Natural killer cell treated with Interleukin-12 subunit alpha and Interleukin-12 subunit beta and Interleukin-15 and Interleukin-18, amount 100 ng/mL, for 72 hours (primary cell): ENCODE results near the gene MAP4K2. TPM values are rescaled to one million over a fixed set of nuclear protein-coding genes. Genes with fewer than 3 reads are reported as not detected.

Experiments used
- ATAC-seq, 2 donors: fragments of 150-1000 bp; cut with Tn5 transposase in 1 of 2; sonication (Bioruptor Pico), chemical (Tn5 transposase) in 1 of 2; 2 replicates each; pipeline ENCODE4 v1.10.0; 2021
- DNase-seq: peaks from one replicate; pipeline ENCODE4 v3.0.0; 2022; ENCODE audit warnings: low spot score
- H3K27ac Mint-ChIP-seq, 2 donors: 1 replicate in 1 of 2; 2 replicates in 1 of 2; pipeline ENCODE4 v1.8.0; 2022; ENCODE audit warnings: mixed read lengths in 2 of 2, mild to moderate bottlenecking in 1 of 2, moderate library complexity in 1 of 2
- H3K27me3 Mint-ChIP-seq, 2 donors: 1 replicate in 1 of 2; 2 replicates in 1 of 2; pipeline ENCODE4 v1.8.0; 2022; ENCODE audit warnings: mixed read lengths in 2 of 2
- H3K36me3 Mint-ChIP-seq: one replicate; pipeline ENCODE4 v1.8.0; 2022; ENCODE audit warnings: mixed read lengths
- H3K4me1 Mint-ChIP-seq, 2 donors: 1 replicate in 1 of 2; 2 replicates in 1 of 2; pipeline ENCODE4 v1.8.0; 2022; ENCODE audit warnings: low read depth in 2 of 2, mixed read lengths in 2 of 2, mild to moderate bottlenecking in 1 of 2
- H3K4me3 Mint-ChIP-seq: one replicate; pipeline ENCODE4 v1.8.0; 2022; ENCODE audit warnings: mixed read lengths
- H3K9me3 Mint-ChIP-seq: 2 replicates; pipeline ENCODE4 v1.8.0; 2022; ENCODE audit warnings: mixed read lengths
- total RNA-seq, 2 donors: library from RNA; stranded (reverse); gene quantifications; one replicate each; pipeline ENCODE4 v1.2.3, GENCODE V29; 2022

MAP4K2 gene
- total RNA-seq, 2 donors from 2014 or later = 17.6 to 47.1 TPM

DNA sequence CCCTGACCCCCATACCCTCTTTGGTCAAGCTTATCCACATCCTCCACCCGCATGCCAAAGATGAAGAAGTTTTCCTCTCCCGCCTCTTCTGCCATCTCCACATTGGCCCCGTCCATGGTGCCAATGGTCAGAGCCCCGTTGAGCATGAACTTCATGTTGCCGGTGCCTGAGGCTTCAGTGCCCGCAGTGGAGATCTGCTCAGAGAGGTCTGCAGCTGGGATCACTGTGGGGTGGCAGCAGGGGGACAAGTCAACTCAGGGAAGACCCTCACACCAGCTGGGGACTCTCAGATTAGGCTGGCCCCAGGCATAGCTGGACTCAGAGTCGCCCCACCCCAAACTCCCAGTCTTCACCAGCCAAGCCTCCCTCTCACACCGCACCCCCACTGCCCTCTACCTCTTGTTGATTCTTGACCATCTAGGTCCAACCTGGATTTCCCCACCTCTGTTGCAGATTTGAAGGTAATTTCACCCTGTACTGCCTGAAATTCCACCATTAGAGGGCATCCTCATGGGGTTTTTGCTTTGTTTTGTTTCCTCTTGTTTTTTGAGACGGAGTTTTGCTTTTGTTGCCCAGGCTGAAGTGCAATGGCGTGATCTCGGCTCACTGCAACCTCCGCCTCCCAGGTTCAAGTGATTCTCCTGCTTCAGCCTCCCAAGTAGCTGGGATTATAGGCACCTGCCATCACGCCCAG, 52.5 kb downstream of the MAP4K2 start:
- Mint-ChIP-seq H3K27me3 (no peaks in the 10 kb centered on the region), H3K4me3 (no peak overlapping the region), H3K36me3 (no peaks in the 10 kb centered on the region), H3K27ac (peak overlapping the region in 1 of 2 donors; percentile 4), H3K9me3 (no peaks in the 10 kb centered on the region), H3K4me1 (peaks cover 0 to 20% of the 10 kb centered on the region in 2 donors)
- no peak for DNase-seq
- ATAC-seq = no peak

DNA sequence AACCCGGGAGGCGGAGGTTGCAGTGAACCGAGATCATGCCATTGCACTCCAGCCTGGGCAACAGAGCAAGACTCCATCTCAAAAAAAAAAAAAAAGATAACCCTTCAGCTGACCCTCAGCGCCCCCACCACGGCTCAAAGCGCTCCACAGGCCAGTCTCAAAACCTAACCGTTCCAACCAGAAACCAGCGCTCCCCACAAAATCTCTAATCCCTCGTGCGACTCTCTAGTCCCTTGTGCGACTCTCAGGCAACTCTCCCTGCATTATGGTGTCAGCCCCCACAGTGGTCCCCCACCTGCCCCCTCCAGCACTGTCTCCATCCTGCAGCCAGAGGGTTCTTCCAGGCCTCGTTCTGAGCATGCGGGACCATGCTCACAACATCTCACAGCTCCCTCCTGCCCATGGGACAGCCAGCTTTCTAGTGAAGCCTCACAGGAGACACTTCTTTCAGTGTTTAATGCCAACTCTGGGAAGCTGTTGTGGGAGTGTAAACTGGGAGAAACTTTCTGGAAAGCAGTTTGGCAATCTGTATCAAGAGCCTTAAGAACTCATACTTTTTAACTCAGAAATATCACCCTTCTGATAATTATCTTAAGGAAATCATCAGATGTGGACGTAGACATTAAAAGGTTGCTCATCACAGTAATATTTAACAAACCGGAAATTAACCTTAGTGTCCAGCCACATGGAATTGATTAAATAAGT, 54.9 kb downstream of the MAP4K2 start:
- H3K27me3 Mint-ChIP-seq = no peaks in the 10 kb centered on the region

DNA sequence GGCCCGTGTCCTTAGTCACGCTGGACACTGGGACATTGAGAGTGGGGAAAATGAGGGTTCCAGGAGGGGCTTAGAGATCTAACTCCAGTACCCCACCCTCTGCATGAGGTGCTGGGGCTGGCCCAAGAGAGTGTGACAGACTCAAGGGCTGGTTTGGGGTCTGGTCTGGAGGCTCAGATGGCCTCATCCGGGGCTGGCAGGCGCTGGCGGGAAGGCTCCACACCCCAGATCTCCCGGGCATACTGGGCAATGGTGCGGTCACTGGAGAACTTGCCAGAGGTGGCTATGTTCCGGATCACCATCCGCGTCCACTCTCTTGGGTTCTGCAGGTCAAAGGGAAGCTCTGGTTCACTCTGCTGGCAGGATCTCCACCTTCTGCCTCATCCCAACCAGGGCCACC, 56.5 kb downstream of the MAP4K2 start:
- H3K4me3 Mint-ChIP-seq = no peak overlapping the region
- H3K9me3 Mint-ChIP-seq = no peaks in the 10 kb centered on the region
- no peak for ATAC-seq
- H3K27me3 Mint-ChIP-seq = no peaks in the 10 kb centered on the region
- no peak overlapping the region for H3K27ac Mint-ChIP-seq
- H3K4me1 Mint-ChIP-seq = peaks cover 14 to 28% of the 10 kb centered on the region in 2 donors
- no peak for DNase-seq
- no peaks in the 10 kb centered on the region for H3K36me3 Mint-ChIP-seq

More for the DNA sequence above, 54.9 kb downstream of the MAP4K2 start:
- Mint-ChIP-seq H3K36me3 (no peaks in the 10 kb centered on the region), H3K27ac (peak overlapping the region; percentile 14 to 50), H3K4me3 (no peak overlapping the region), H3K9me3 (no peaks in the 10 kb centered on the region), H3K4me1 (peaks cover 9 to 33% of the 10 kb centered on the region in 2 donors)
- DNase-seq = no peak
- ATAC-seq = no peak

DNA sequence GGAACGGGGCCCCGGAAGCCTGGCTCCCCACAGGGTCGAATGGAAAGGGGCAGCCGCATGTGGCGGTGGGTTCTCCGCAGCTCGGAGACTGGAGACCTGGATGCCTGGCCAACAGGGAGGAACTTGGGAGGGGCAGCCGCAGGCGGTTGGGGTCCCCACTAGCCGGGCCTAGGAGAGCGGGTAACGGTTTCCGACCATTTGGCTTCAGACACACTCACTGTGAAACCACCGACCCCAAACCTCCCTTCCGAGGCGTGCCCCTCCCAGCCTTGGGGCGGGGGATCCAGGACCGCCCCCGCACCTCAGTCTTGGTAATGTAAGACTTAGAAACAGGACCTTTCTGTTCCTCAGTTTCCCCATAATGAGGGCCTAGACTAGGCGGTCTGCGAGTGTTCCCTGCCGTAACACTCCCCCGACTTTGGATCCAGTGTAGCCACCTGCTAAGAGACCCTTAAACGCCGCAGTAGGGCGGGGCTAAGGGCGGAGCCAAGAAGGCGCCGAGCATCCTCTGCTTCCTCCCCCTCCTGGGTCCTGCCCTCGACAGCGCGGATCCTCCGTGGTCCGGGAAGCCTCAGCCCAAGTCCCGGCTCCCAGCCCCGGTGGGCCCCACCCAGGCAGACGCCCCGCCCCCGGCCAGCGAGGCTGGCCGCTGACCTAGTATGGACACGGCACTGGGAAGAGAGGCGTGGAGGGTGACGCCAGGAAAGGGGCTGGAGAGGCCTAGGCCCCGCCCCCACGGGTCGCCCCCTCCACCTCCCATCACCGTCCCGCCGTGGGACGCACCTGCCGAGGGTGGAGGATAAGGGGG, 57.3 kb downstream of the MAP4K2 start:
- DNase-seq (peak; percentile 80), ATAC-seq (peak; percentile 63 to 69)
- Mint-ChIP-seq H3K27me3 (no peaks in the 10 kb centered on the region), H3K9me3 (no peaks in the 10 kb centered on the region), H3K36me3 (no peaks in the 10 kb centered on the region), H3K4me1 (peaks cover 17 to 27% of the 10 kb centered on the region in 2 donors), H3K4me3 (peak overlapping the region; percentile 82), H3K27ac (peak overlapping the region; percentile 67 to 75)

- peak; percentile 2 to 34 for ATAC-seq
- Mint-ChIP-seq H3K4me3 (peak overlapping the region; percentile 82), H3K9me3 (no peaks in the 10 kb centered on the region), H3K4me1 (peaks cover 23 to 27% of the 10 kb centered on the region in 2 donors), H3K27me3 (no peaks in the 10 kb centered on the region), H3K36me3 (no peaks in the 10 kb centered on the region), H3K27ac (peak overlapping the region; percentile 67 to 75)
- no peak for DNase-seq
Measured at GRCh38 chr11:64745189-64745520, 57.9 kb downstream of the MAP4K2 start.

DNA sequence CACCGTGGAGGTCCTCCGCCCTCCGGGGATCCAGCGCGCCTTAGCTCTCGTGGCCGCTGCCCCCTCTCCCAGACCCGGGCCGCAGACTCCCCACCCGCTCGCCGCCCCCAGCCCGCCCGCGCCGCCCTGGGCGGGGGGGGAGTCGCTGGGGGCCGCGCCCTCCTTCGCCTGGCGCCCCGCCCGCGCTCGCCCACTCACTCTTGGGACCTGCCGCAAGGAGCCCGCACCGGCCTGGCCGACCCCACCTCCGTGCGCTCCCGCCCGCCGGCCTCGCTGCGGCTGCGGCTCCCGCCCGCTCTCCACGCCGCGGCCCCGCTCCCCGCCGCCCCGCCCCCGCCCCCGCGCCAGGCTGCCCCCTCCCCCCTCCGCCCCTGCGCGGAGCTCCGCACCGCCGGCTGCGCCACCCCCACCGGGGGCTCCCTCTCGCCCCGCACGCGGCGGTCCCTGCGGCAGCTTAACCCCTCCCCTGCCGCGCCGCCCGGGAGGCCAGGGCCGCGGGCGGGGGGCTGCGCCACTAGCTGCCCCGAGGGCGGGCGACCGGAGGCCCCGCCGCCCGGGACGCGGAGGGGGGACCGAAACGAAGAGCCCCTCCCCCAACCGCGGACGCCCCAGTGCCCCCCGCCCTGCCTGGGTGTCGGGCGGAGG, 58.3 kb downstream of the MAP4K2 start:
- Mint-ChIP-seq H3K27ac (peak overlapping the region; percentile 86 to 89), H3K9me3 (no peaks in the 10 kb centered on the region), H3K36me3 (no peaks in the 10 kb centered on the region), H3K27me3 (no peaks in the 10 kb centered on the region), H3K4me3 (peak overlapping the region; percentile 95), H3K4me1 (peaks cover 24 to 28% of the 10 kb centered on the region in 2 donors)
- ATAC-seq (peak; percentile 1), DNase-seq (no peak)

- ATAC-seq (peak; percentile 58 to 62), DNase-seq (peak; percentile 78)
- peak within 1 kb of the TSS; percentile 86 to 89 for H3K27ac Mint-ChIP-seq
Measured at GRCh38 chr11:64743591-64744543, 59.1 kb downstream of the MAP4K2 start, which contains the start of gene RASGRP2. RASGRP2 (minus strand) TSS chr11:64744142; CDS start chr11:64742866, 1,276 bp downstream.

DNA sequence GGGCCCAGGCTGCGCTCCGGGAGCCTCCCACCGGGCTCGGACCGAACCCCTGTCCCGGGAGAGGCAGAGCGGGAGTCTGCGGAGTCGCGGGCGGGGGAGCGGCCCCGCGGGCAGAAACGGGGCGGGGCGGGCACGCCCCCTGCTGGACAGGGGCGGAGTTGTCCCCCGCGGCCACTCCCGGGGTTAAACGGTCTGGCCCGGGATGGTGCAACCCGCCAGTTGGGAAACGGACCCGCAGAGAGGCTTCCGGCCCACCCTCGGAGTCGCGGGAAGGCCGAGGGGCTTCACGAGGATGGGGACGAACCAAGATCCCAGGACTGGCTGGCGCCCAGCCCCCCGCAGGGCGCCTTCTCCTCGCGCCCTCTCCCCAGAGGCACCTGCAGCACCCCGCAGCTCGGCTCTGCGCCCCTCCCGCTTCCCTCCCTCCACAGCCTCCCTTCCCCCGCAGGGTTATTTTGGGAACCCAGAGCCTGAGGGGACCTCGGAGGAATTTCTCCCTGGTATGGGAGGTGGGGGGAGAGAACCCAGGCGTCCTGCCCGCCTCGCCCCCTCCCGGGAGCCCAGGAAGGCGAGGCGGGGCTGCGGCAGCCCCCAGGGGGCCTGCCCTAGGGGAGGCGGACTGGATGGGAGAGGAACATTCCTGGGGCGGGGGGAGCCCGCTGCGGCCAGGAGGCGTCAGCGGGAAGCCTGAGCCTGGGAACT, 60.0 kb downstream of the MAP4K2 start:
- H3K9me3 Mint-ChIP-seq = no peaks in the 10 kb centered on the region
- H3K4me1 Mint-ChIP-seq = peaks cover 24 to 29% of the 10 kb centered on the region in 2 donors
- no peaks in the 10 kb centered on the region for H3K36me3 Mint-ChIP-seq
- ATAC-seq = peak; percentile 63 to 79
- H3K27ac Mint-ChIP-seq = peak overlapping the region; percentile 86 to 89
- H3K27me3 Mint-ChIP-seq = no peaks in the 10 kb centered on the region
- peak; percentile 88 for DNase-seq
- H3K4me3 Mint-ChIP-seq = peak overlapping the region; percentile 95

More at GRCh38 chr11:64743591-64744543, 59.1 kb downstream of the MAP4K2 start, which contains the start of gene RASGRP2:
- no peaks in the 10 kb centered on the region for H3K9me3 Mint-ChIP-seq
- H3K4me3 Mint-ChIP-seq = peak within 1 kb of the TSS; percentile 95
- no peaks in the 10 kb centered on the region for H3K36me3 Mint-ChIP-seq
- H3K4me1 Mint-ChIP-seq = peaks cover 24 to 31% of the 10 kb centered on the region in 2 donors
- no peaks in the 10 kb centered on the region for H3K27me3 Mint-ChIP-seq

GRCh38 chr11:64742087-64742888, 60.7 kb downstream of the MAP4K2 start:
- peak; percentile 19 to 33 for ATAC-seq
- peak overlapping the region in 1 of 2 donors; percentile 62 for H3K27ac Mint-ChIP-seq
- peaks cover 24 to 28% of the 10 kb centered on the region in 2 donors for H3K4me1 Mint-ChIP-seq
- H3K36me3 Mint-ChIP-seq = no peaks in the 10 kb centered on the region
- no peaks in the 10 kb centered on the region for H3K9me3 Mint-ChIP-seq
- no peaks in the 10 kb centered on the region for H3K27me3 Mint-ChIP-seq
- DNase-seq = no peak
- H3K4me3 Mint-ChIP-seq = peak overlapping the region; percentile 75

DNA sequence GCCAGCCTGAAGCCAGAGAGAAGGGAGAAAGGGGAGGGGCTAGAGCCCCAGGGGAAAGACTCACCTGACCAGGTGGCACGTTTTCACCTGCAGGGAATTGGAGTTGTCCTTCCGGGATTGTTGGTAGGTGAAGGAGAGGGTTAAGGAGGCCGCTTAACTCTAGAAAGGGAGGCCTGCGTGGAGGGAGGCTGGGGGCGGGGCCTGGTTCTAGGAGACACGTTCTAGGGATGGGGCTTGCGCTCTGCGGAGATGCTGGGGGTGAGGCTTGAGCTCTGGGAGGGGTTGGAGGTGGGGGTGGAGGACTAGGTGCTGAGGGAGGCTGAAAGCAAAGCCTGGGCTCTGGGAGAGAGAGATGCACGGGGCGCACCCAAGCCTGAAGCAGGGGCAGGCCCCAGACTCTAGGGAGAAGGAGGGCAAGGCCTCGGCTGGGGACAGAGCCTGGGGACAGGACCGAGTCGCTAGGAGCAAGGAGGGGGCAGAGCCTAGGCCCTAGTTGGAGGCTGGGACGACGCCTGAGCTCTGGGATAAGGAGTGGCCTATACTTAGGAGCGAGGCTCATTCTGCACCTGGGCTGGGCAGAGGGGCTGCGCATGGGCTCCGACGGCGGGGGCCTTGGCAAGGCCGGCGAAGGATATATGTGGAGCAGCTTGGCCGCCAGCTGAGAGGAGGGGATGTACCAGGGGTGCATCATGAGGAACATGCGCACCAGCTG, 61.5 kb downstream of the MAP4K2 start:
- peak overlapping the region in 1 of 2 donors; percentile 62 for H3K27ac Mint-ChIP-seq
- H3K36me3 Mint-ChIP-seq = no peaks in the 10 kb centered on the region
- H3K9me3 Mint-ChIP-seq = no peaks in the 10 kb centered on the region
- no peak for DNase-seq
- no peaks in the 10 kb centered on the region for H3K27me3 Mint-ChIP-seq
- ATAC-seq = no peak
- H3K4me3 Mint-ChIP-seq = peak overlapping the region; percentile 75
- H3K4me1 Mint-ChIP-seq = peaks cover 24 to 28% of the 10 kb centered on the region in 2 donors

GRCh38 chr11:64739871-64740270, 63.1 kb downstream of the MAP4K2 start:
- no peak overlapping the region for H3K4me3 Mint-ChIP-seq
- ATAC-seq = no peak
- H3K27ac Mint-ChIP-seq = peak overlapping the region in 1 of 2 donors; percentile 22
- H3K9me3 Mint-ChIP-seq = no peaks in the 10 kb centered on the region
- H3K4me1 Mint-ChIP-seq = peaks cover 29 to 31% of the 10 kb centered on the region in 2 donors
- DNase-seq = no peak
- H3K27me3 Mint-ChIP-seq = no peaks in the 10 kb centered on the region
- H3K36me3 Mint-ChIP-seq = no peaks in the 10 kb centered on the region
